HepG2 (cell line): ENCODE results near the gene PEX13.

Experiments
- AFF4 ChIP-seq: sonication (generic); formaldehyde crosslinking; IDR thresholded peaks from 2 replicates; pipeline ENCODE4 v1.4.0; 2020; ENCODE audit warnings: missing genetic modification reagents
- CTCF ChIP-seq: sonication (generic); formaldehyde crosslinking; IDR thresholded peaks from 2 replicates; pipeline ENCODE4 v1.5.0; 2020; ENCODE audit warnings: mild to moderate bottlenecking, missing genetic modification reagents, moderate library complexity
- GRHL1 ChIP-seq: sonication (generic); formaldehyde crosslinking; conservative IDR thresholded peaks from 2 replicates; pipeline ENCODE4 v1.8.0; 2022; ENCODE audit warnings: missing genetic modification reagents
- GTF2F1 ChIP-seq: fragments of 150-350 bp; IDR thresholded peaks from 2 replicates; pipeline ENCODE4 v1.6.1; 2014; ENCODE audit warnings: low read length
- HNF4G ChIP-seq, 2 experiments: sonication (generic) in 1 of 2; formaldehyde crosslinking in 1 of 2; IDR thresholded peaks; 2 replicates each; pipeline versions ENCODE4 v1.4.0 to v1.6.1; 2011 to 2020; ENCODE audit warnings: borderline replicate concordance in 2 of 2, low read depth in 2 of 2, mild to moderate bottlenecking in 2 of 2, low read length in 1 of 2, missing genetic modification reagents in 1 of 2, moderate library complexity in 1 of 2
- MAFF ChIP-seq: IDR thresholded peaks from 2 replicates; pipeline ENCODE4 v1.6.1; 2011; ENCODE audit warnings: low read depth, low read length, improper control_type of control experiment
- PREB ChIP-seq: sonication (generic); formaldehyde crosslinking; IDR thresholded peaks from 2 replicates; pipeline ENCODE4 v1.4.0; 2020; ENCODE audit warnings: missing genetic modification reagents
- SP140L ChIP-seq: sonication (generic); formaldehyde crosslinking; IDR thresholded peaks from 2 replicates; pipeline ENCODE4 v1.4.0; 2020; ENCODE audit warnings: missing genetic modification reagents, borderline replicate concordance
- TAF1 ChIP-seq: sonication (generic); formaldehyde crosslinking; IDR thresholded peaks from 2 replicates; pipeline ENCODE4 v1.4.0; 2020; ENCODE audit warnings: missing genetic modification reagents
- ZNF253 ChIP-seq: sonication (generic); formaldehyde crosslinking; IDR thresholded peaks from 2 replicates; pipeline ENCODE4 v1.8.0; 2022; ENCODE audit warnings: mild to moderate bottlenecking, missing genetic modification reagents, borderline replicate concordance

DNA sequence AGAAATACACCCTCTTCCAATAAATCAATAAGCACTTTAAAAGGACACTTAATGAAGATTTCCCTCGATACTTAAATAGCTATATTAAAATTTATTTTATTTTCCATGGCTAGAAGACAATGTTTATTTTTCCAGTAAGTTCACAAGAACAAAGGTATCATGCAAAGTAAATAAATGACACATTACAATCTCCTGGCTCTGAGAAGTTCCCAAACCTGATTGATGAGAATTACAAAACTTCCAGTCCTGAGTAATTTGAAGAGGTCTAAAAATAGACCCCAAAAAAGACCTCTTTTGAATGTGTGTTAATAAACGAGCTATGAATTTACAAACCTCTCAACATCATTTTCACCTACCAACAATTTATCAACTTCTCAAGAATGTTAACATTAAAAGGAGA lies 1.5 kb upstream of the PEX13 start:
- TF ChIP-seq GRHL1 (CRISPR knock-in tag) (no peak), MAFF (no peak), SP140L (no peak), ZNF253 (CRISPR knock-in tag) (no peak), AFF4 (CRISPR knock-in tag) (no peak), HNF4G (IDR thresholded peaks at IDR 0.05; ENCODE audit: borderline replicate concordance, low read depth, low read length) (no peak), HNF4G (CRISPR knock-in tag; IDR thresholded peaks at IDR 0.05; ENCODE audit: borderline replicate concordance, low read depth) (no peak), CTCF (CRISPR knock-in tag) (no peak), PREB (no peak), TAF1 (CRISPR knock-in tag) (no peak), GTF2F1 (no peak)
